ENCODE data around the gene LACTBL1.

DNA sequence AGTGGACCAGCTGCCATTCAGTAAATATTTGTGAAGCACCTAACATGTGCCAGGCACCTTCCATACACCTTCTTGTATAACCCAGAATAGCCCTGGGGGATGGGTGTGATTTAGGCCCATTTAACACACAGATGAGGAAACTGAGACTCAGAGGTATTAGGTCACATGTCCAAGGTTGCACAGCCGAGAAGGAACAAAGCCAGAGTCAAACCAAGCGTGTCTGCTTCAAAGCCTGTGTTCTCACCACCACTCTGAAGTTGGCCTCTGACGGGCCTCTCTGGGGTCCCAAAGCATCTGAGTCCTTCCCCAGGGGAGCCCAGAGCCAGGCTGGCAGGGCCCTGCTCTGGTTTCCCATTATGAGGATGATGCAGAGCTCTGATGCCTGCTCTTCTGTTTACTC lies 65.1 kb downstream of the LACTBL1 start:
- TF ChIP-seq, protein P1, sequence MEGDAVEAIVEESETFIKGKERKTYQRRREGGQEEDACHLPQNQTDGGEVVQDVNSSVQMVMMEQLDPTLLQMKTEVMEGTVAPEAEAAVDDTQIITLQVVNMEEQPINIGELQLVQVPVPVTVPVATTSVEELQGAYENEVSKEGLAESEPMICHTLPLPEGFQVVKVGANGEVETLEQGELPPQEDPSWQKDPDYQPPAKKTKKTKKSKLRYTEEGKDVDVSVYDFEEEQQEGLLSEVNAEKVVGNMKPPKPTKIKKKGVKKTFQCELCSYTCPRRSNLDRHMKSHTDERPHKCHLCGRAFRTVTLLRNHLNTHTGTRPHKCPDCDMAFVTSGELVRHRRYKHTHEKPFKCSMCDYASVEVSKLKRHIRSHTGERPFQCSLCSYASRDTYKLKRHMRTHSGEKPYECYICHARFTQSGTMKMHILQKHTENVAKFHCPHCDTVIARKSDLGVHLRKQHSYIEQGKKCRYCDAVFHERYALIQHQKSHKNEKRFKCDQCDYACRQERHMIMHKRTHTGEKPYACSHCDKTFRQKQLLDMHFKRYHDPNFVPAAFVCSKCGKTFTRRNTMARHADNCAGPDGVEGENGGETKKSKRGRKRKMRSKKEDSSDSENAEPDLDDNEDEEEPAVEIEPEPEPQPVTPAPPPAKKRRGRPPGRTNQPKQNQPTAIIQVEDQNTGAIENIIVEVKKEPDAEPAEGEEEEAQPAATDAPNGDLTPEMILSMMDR (IDR thresholded peaks at IDR 0.05; ENCODE audit: insufficient read depth, low read length, poor library complexity, severe bottlenecking) = no peak
- TF ChIP-seq EZH2phosphoT487 (conservative IDR thresholded peaks at IDR 0.05; ENCODE audit: low read length) = no peak

Data from SU-DHL-6 (cell line).